ENCODE data around the gene NUFIP1. TPM values are rescaled to one million over a fixed set of nuclear protein-coding genes. Genes with fewer than 3 reads are reported as not detected.

The NUFIP1 gene
- total and polyA plus RNA-seq, 8 donors: 1.3 to 4.4 (median 2.4) TPM; not detected in 2

- Histone ChIP-seq H3K36me3 (no peaks in the 10 kb centered on the region), H3K4me1 (peaks cover 25 to 49% (median 42%) of the 10 kb centered on the region in 4 donors), H3K27me3 (no peaks in the 10 kb centered on the region), H3K27ac (peak overlapping the region; percentile 43 to 89 (median 67)), H3K9me3 (peaks cover 0 to 4% (median 2%) of the 10 kb centered on the region in 4 donors), H3K4me3 (no peak overlapping the region)
- TF ChIP-seq POLR2A (IDR thresholded peaks at IDR 0.05) (no peak), CTCF (IDR thresholded peaks at IDR 0.05) (no peak), EP300 (IDR thresholded peaks at IDR 0.05) (no peak), POLR2AphosphoS5 (IDR thresholded peaks at IDR 0.05) (no peak)
- intact Hi-C loops (cut with DNase I; ENCODE audit: low total_unique reads): loop anchor here (10.0 kb wide), 1 partner anchor 59 kb away; no protein-coding TSS in a partner anchor
- WGBS, 5 donors: 28 to 45% (median 45%) methylated on average over 4 of the region's 4 CpGs
- DNase-seq: no peak
These were observed 83.0 kb downstream of the NUFIP1 start for GRCh38 chr13:44906230-44906629.

DNA sequence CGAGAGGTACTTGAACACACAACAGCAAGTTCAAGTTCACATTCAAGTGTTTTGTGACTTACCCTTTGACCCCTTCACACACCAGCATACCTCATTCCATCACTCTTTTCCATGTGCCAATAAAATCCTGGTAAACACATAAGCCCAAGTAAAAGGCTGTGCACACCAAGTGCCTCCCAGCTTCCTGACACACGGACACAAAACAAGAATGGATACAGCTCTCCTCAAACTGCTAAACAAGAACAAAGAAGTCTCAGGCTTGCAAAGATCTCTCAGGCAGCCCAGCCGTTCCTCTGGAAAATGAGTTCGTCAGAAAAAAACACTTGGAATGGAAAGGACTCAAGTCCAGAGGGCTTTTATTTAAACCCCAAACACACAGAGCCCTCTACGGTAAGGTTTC is 83.7 kb downstream of the NUFIP1 start:
- peak overlapping the region; percentile 67 to 89 (median 72) for H3K27ac ChIP-seq

DNA sequence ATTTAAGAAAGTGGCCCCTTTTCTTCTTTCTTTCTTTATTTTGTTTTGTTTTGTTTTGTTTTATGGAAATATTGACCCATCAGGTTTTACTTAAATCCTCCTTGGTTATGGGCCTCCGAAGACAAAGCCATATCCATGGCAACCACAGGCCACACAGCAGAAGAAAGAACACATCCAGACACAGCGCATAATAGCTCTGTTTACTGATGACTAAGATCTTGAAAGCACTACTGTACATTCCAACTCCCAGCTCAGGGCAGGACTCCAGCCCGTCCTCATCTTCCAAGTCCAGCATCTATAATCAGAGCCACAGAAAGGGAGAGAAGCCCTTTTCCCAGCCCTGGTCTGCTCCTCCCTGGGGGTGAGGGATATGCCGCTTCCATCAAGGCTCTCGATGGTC is 84.3 kb downstream of the NUFIP1 start:
- intact Hi-C loops (cut with DNase I; ENCODE audit: low total_unique reads): loop anchor here (10.0 kb wide), 1 partner anchor 60 kb away; no protein-coding TSS in a partner anchor
- TF ChIP-seq POLR2A (IDR thresholded peaks at IDR 0.05) (no peak), POLR2AphosphoS5 (IDR thresholded peaks at IDR 0.05) (peak in 2 of 3 donors; percentile 53 to 73)
- Histone ChIP-seq H3K27me3 (no peaks in the 10 kb centered on the region), H3K9me3 (no peaks in the 10 kb centered on the region), H3K27ac (peak overlapping the region; percentile 67 to 89 (median 72)), H3K4me3 (no peak overlapping the region), H3K36me3 (no peaks in the 10 kb centered on the region), H3K4me1 (peaks cover 25 to 49% (median 42%) of the 10 kb centered on the region in 4 donors)
- WGBS, 5 donors: 45 to 68% (median 60%) methylated on average over 5 of the region's 5 CpGs
- peak; percentile 52 to 93 for DNase-seq

More for the DNA sequence above, 83.7 kb downstream of the NUFIP1 start:
- intact Hi-C loops (cut with DNase I; ENCODE audit: low total_unique reads): loop anchor here (10.0 kb wide), 1 partner anchor 59 kb away; no protein-coding TSS in a partner anchor
- TF ChIP-seq EP300 (IDR thresholded peaks at IDR 0.05) (no peak), POLR2A (IDR thresholded peaks at IDR 0.05) (no peak), POLR2AphosphoS5 (IDR thresholded peaks at IDR 0.05) (no peak), CTCF (IDR thresholded peaks at IDR 0.05) (no peak)
- Histone ChIP-seq H3K4me3 (no peak overlapping the region), H3K27me3 (no peaks in the 10 kb centered on the region), H3K4me1 (peaks cover 25 to 49% (median 42%) of the 10 kb centered on the region in 4 donors), H3K9me3 (no peaks in the 10 kb centered on the region), H3K36me3 (no peaks in the 10 kb centered on the region)
- 47 to 70% (median 66%) methylated on average over 5 of the region's 5 CpGs for WGBS, 5 donors
- no peak for DNase-seq

GRCh38 chr13:44903574-44903985 is 85.7 kb downstream of the NUFIP1 start:
- no peaks in the 10 kb centered on the region for H3K9me3 ChIP-seq
- WGBS, 5 donors: 36 to 62% (median 53%) methylated on average over 4 of the region's 4 CpGs

More at GRCh38 chr13:44903574-44903985, 85.7 kb downstream of the NUFIP1 start:
- intact Hi-C loops (cut with DNase I; ENCODE audit: low total_unique reads): loop anchor here (10.0 kb wide), 1 partner anchor 61 kb away; no protein-coding TSS in a partner anchor
- Histone ChIP-seq H3K27ac (peak overlapping the region in 4 of 5 donors; percentile 67 to 89 (median 72)), H3K4me1 (peaks cover 25 to 49% (median 42%) of the 10 kb centered on the region in 4 donors), H3K4me3 (no peak overlapping the region), H3K27me3 (no peaks in the 10 kb centered on the region), H3K36me3 (no peaks in the 10 kb centered on the region)
- peak; percentile 69 for TF ChIP-seq EP300 (IDR thresholded peaks at IDR 0.05)
- no peak for TF ChIP-seq POLR2A (IDR thresholded peaks at IDR 0.05)
- TF ChIP-seq POLR2AphosphoS5 (IDR thresholded peaks at IDR 0.05): peak; percentile 59 to 96 (median 75)
- no peak for TF ChIP-seq CTCF (IDR thresholded peaks at IDR 0.05)
- peak; percentile 58 to 92 for DNase-seq

Measured in stomach (tissue), 9 donors.